HepG2 (cell line): Measurements from ENCODE around the gene TALDO1. TPM values are rescaled to one million over a fixed set of nuclear protein-coding genes. Genes with fewer than 3 reads are reported as not detected.

Experiments used
- ATAC-seq: fragments of 200-7000 bp; cut with Tn5 transposase; 3 replicates; pipeline ENCODE4 v1.9.1; 2020; ENCODE audit warnings: mild to moderate bottlenecking, moderate library complexity
- BruUV-seq: library from RNA; stranded (reverse); fragments of 400-500 nt; replicated peaks from 2 replicates; lab custom pipeline; 2021; lab: Mats Ljungman, UMichigan
- CTCF ChIA-PET: fragments of 300-600 bp; formaldehyde crosslinking; extraction: SDS; loops from one replicate; lab custom pipeline; 2021; ENCODE audit warnings: low total read pairs, inconsistent platforms, low intra/inter-chr PET ratio; lab: Yijun Ruan, JAX
- POLR2A ChIA-PET: fragments of 350-600 bp; sonication (Branson Sonifier 250); formaldehyde crosslinking; loops from one replicate; lab custom pipeline; 2020; ENCODE audit warnings: antibody characterized with exemption, inconsistent platforms; lab: Yijun Ruan, JAX
- DNase-seq: peaks from one replicate; pipeline ENCODE4 v3.0.0-alpha.2; 2015; ENCODE audit warnings: low spot score
- FAIRE-seq: peaks from 3 replicates; lab custom pipeline; 2011; peaks lifted over from hg19 to GRCh38; lab: Jason Lieb, UNC
- H2AFZ ChIP-seq: one replicate; pipeline ENCODE4 v1.6.1; 2011; ENCODE audit warnings: low read length, inconsistent platforms
- H3K27ac ChIP-seq: fragments of 300-600 bp; 3 replicates; pipeline ENCODE4 v1.8.0; 2011; ENCODE audit warnings: mixed run types, mild to moderate bottlenecking, mixed read lengths, low read length, inconsistent platforms; ENCODE audit not compliant: insufficient read depth; ENCODE audit errors: extremely low read length
- H3K27me3 ChIP-seq, 2 experiments: fragments of 200-600 bp in 1 of 2; 2 replicates in 1 of 2; 3 replicates in 1 of 2; pipeline versions ENCODE4 v1.6.0 to v1.8.0; 2011; ENCODE audit warnings: low read length in 2 of 2, mild to moderate bottlenecking in 2 of 2, moderate library complexity in 2 of 2, inconsistent platforms in 1 of 2; ENCODE audit not compliant: insufficient read depth in 2 of 2, control insufficient read depth in 1 of 2
- H3K36me3 ChIP-seq, 2 experiments: fragments of 200-600 bp in 1 of 2; replicated peaks in 1 of 2; 2 replicates in 1 of 2; 3 replicates in 1 of 2; pipeline versions ENCODE4 v1.5.1 to v1.8.0; 2011; ENCODE audit warnings: low read length in 2 of 2, inconsistent platforms in 1 of 2; ENCODE audit not compliant: insufficient read depth in 2 of 2, control insufficient read depth in 1 of 2
- H3K4me1 ChIP-seq: 2 replicates; pipeline ENCODE4 v1.5.1; 2012; ENCODE audit warnings: low read length, inconsistent platforms; ENCODE audit not compliant: insufficient read depth
- H3K4me2 ChIP-seq: 2 replicates; pipeline ENCODE4 v1.6.0; 2011; ENCODE audit warnings: low read depth, low read length, inconsistent platforms
- H3K4me3 ChIP-seq, 3 experiments: fragments of 200-600 bp in 1 of 3; sonication (generic), shearing (Covaris generic) in 1 of 3; replicated peaks in 1 of 3; 2 replicates each; pipeline ENCODE4 v1.5.1; 2011 to 2016; ENCODE audit warnings: low read length in 3 of 3, inconsistent platforms in 2 of 3, low read depth in 2 of 3, mild to moderate bottlenecking in 2 of 3, control low read depth in 1 of 3, mixed read lengths in 1 of 3; ENCODE audit not compliant: insufficient read depth in 1 of 3
- H3K79me2 ChIP-seq: one replicate; pipeline ENCODE4 v1.6.1; 2011; ENCODE audit warnings: low read length, inconsistent platforms; ENCODE audit not compliant: insufficient read depth
- H3K9ac ChIP-seq: 2 replicates; pipeline ENCODE4 v1.6.0; 2011; ENCODE audit warnings: mild to moderate bottlenecking, low read depth, low read length, inconsistent platforms; ENCODE audit not compliant: insufficient read depth
- H3K9me3 ChIP-seq: 2 replicates; pipeline ENCODE4 v1.5.1; 2012; ENCODE audit warnings: mild to moderate bottlenecking, low read length
- H4K20me1 ChIP-seq: 2 replicates; pipeline ENCODE4 v1.6.0; 2011; ENCODE audit warnings: inconsistent platforms, mild to moderate bottlenecking, low read length, moderate library complexity; ENCODE audit not compliant: insufficient read depth
- AGO2 ChIP-seq: fragments of 200-400 bp; formaldehyde crosslinking; optimal IDR thresholded peaks from 2 replicates; pipeline ENCODE3; 2017; ENCODE audit warnings: mild to moderate bottlenecking, low read depth, low read length, moderate library complexity
- FOXO1 ChIP-seq: sonication (generic); formaldehyde crosslinking; IDR thresholded peaks from 2 replicates; pipeline ENCODE4 v1.4.0; 2020; ENCODE audit warnings: missing genetic modification reagents
- HNRNPK ChIP-seq: fragments of 200-400 bp; formaldehyde crosslinking; IDR thresholded peaks from 2 replicates; pipeline ENCODE4 v1.6.1; 2018; ENCODE audit warnings: low read length, low read depth, moderate library complexity, mild to moderate bottlenecking; ENCODE audit not compliant: poor library complexity, severe bottlenecking
- HNRNPL ChIP-seq: fragments of 200-400 bp; formaldehyde crosslinking; IDR thresholded peaks from 2 replicates; pipeline ENCODE4 v1.6.1; 2017; ENCODE audit warnings: mild to moderate bottlenecking, low read depth, low read length
- HOXD1 ChIP-seq: sonication (generic); formaldehyde crosslinking; IDR thresholded peaks from 2 replicates; pipeline ENCODE4 v1.5.0; 2020; ENCODE audit warnings: missing genetic modification reagents
- KDM6A ChIP-seq: IDR thresholded peaks from 2 replicates; pipeline ENCODE4 v1.6.1; 2016; ENCODE audit warnings: low read depth
- MTA1 ChIP-seq: sonication (generic); formaldehyde crosslinking; IDR thresholded peaks from 2 replicates; pipeline ENCODE4 v1.4.0; 2020; ENCODE audit warnings: missing genetic modification reagents, mild to moderate bottlenecking, borderline replicate concordance
- POLR2A ChIP-seq, 2 experiments: IDR thresholded peaks; 2 replicates each; pipeline ENCODE4 v1.6.1; 2011; ENCODE audit warnings: low read depth in 2 of 2, low read length in 2 of 2, mild to moderate bottlenecking in 1 of 2, moderate library complexity in 1 of 2; ENCODE audit not compliant: insufficient read depth in 1 of 2
- RBM22 ChIP-seq: fragments of 200-400 bp; formaldehyde crosslinking; optimal IDR thresholded peaks from 2 replicates; pipeline ENCODE3; 2017; ENCODE audit warnings: mild to moderate bottlenecking, low read length, moderate library complexity
- REXO4 ChIP-seq: sonication (generic); formaldehyde crosslinking; IDR thresholded peaks from 2 replicates; pipeline ENCODE4 v1.8.0; 2022; ENCODE audit warnings: missing genetic modification reagents, mild to moderate bottlenecking, borderline replicate concordance
- RFX3 ChIP-seq: IDR thresholded peaks from 2 replicates; pipeline ENCODE4 v1.6.1; 2016; ENCODE audit warnings: missing biosample characterization, missing genetic modification reagents
- RFXAP ChIP-seq: sonication (generic); formaldehyde crosslinking; IDR thresholded peaks from 2 replicates; pipeline ENCODE4 v1.4.0; 2020; ENCODE audit warnings: missing genetic modification reagents, borderline replicate concordance
- SOX13 ChIP-seq, 3 experiments: fragments of 450-650 bp in 1 of 3; sonication (generic) in 1 of 3; formaldehyde crosslinking in 1 of 3; IDR thresholded peaks in 2 of 3; conservative IDR thresholded peaks in 1 of 3; 2 replicates each; pipeline versions ENCODE4 v1.5.0 to v1.6.1; 2016 to 2020; ENCODE audit warnings: antibody characterized with exemption in 1 of 3, mild to moderate bottlenecking in 1 of 3, missing compliant biosample characterization in 1 of 3, missing genetic modification reagents in 1 of 3, moderate library complexity in 1 of 3
- TAF1 ChIP-seq: sonication (generic); formaldehyde crosslinking; IDR thresholded peaks from 2 replicates; pipeline ENCODE4 v1.4.0; 2020; ENCODE audit warnings: missing genetic modification reagents
- YEATS2 ChIP-seq: sonication (generic); formaldehyde crosslinking; IDR thresholded peaks from 2 replicates; pipeline ENCODE4 v1.4.0; 2020; ENCODE audit warnings: missing genetic modification reagents, borderline replicate concordance
- ZFP36L1 ChIP-seq: sonication (generic); formaldehyde crosslinking; IDR thresholded peaks from 2 replicates; pipeline ENCODE4 v1.8.0; 2022; ENCODE audit warnings: mild to moderate bottlenecking, missing genetic modification reagents, moderate library complexity
- ZNF138 ChIP-seq: sonication (generic); formaldehyde crosslinking; IDR thresholded peaks from 2 replicates; pipeline ENCODE4 v1.5.0; 2020; ENCODE audit warnings: mild to moderate bottlenecking, low read depth, missing genetic modification reagents
- ZNF20 ChIP-seq: sonication (generic); formaldehyde crosslinking; IDR thresholded peaks from 2 replicates; pipeline ENCODE4 v1.4.0; 2020; ENCODE audit warnings: mild to moderate bottlenecking, moderate library complexity, missing genetic modification reagents
- ZNF225 ChIP-seq: sonication (generic); formaldehyde crosslinking; IDR thresholded peaks from 2 replicates; pipeline ENCODE4 v1.4.0; 2020; ENCODE audit warnings: mild to moderate bottlenecking, missing genetic modification reagents
- ZNF280B ChIP-seq: sonication (generic); formaldehyde crosslinking; IDR thresholded peaks from 2 replicates; pipeline ENCODE4 v1.5.0; 2020; ENCODE audit warnings: missing genetic modification reagents, mild to moderate bottlenecking, borderline replicate concordance
- ZNF343 ChIP-seq: sonication (generic); formaldehyde crosslinking; IDR thresholded peaks from 2 replicates; pipeline ENCODE4 v1.4.0; 2020; ENCODE audit warnings: mild to moderate bottlenecking, missing genetic modification reagents
- ZNF430 ChIP-seq: sonication (generic); formaldehyde crosslinking; IDR thresholded peaks from 2 replicates; pipeline ENCODE4 v1.9.0; 2021; ENCODE audit warnings: mild to moderate bottlenecking, missing genetic modification reagents
- ZNF790 ChIP-seq: sonication (generic); formaldehyde crosslinking; IDR thresholded peaks from 2 replicates; pipeline ENCODE4 v1.8.0; 2022; ENCODE audit warnings: missing genetic modification reagents, mild to moderate bottlenecking, borderline replicate concordance
- WGBS: methylation state at CpG from one replicate; pipeline ENCODE4 v1.1.6; 2017; ENCODE audit warnings: low lambda C conversion rate; 5-methylcytosine and 5-hydroxymethylcytosine counted together
- in situ Hi-C: cut with HindIII; loops from 2 replicates; pipeline ENCODE4 v1.10.0; 2017; ENCODE audit warnings: low pct_unique_long_range_greater_than_20kb; ENCODE audit not compliant: extremely low pct_ligation_motif_present
- intact Hi-C: fragments of 100-400 bp; cut with micrococcal nuclease; formaldehyde crosslinking; loops from one replicate; pipeline ENCODE4 v1.10.0; 2022; ENCODE audit not compliant: unreplicated experiment
- polyA plus RNA-seq, 8 experiments: library from polyadenylated mRNA; depleted of rRNA in 3 of 8; stranded (reverse) in 7 of 8; unstranded in 1 of 8; fragments of >200 nt; fragmentation: Illumina TruSeq in 4 of 8; extraction: Trizol in 4 of 8; gene quantifications; 2 replicates each; pipeline versions ENCODE4 v1.2.1 to v1.2.3, GENCODE V29; 2011 to 2016; ENCODE audit warnings: low read depth in 4 of 8, missing spikeins in 1 of 8, mixed read lengths in 1 of 8; ENCODE audit not compliant: insufficient read depth in 1 of 8
- total RNA-seq, 5 experiments: library from RNA; depleted of rRNA; stranded (reverse); fragments of >200 nt; fragmentation: Illumina TruSeq; extraction: Trizol; gene quantifications; 2 replicates each; pipeline ENCODE4 v1.2.3, GENCODE V29; 2016; ENCODE audit warnings: low read depth in 1 of 5

The TALDO1 gene
- total and polyA plus RNA-seq, 2 of the 13 experiments (the other 11 are each of a cell fraction or from before 2014, with no cell fraction given): 107 to 240 TPM

- POLR2A ChIA-PET: interaction anchor here (0.7 to 12.6 kb wide), 4 partner anchors 15 to 24 kb away, joined by 3 to 203 read pairs (median 12); partner anchors contain the start of genes DEAF1, EPS8L2 and TMEM80
- H3K4me1 ChIP-seq: peaks cover 12% of the 10 kb centered on the region
- peaks cover 25 to 54% of the 10 kb centered on the region in 2 experiments for H3K36me3 ChIP-seq
- in situ Hi-C loops: no loop called here
- no peaks in the 10 kb centered on the region for H3K27me3 ChIP-seq
- DNase-seq: no peak
- H3K79me2 ChIP-seq: peaks cover 14% of the 10 kb centered on the region
- no peaks in the 10 kb centered on the region for H3K9me3 ChIP-seq
- H3K9ac ChIP-seq: no peak overlapping the region
- ATAC-seq: no peak; the same call in 2 of the 3 replicates
- no peak overlapping the region for H2AFZ ChIP-seq
- no TSS peak for BruUV-seq
- H4K20me1 ChIP-seq: peaks cover 12% of the 10 kb centered on the region; the same call in 1 of the 2 replicates
- H3K4me2 ChIP-seq: no peak overlapping the region
- no peak for FAIRE-seq
- H3K4me3 ChIP-seq: no peak overlapping the region
- intact Hi-C loops: no loop called here
- no peak overlapping the region for H3K27ac ChIP-seq
- CTCF ChIA-PET: no interaction called here
- 96% methylated on average over 16 of the region's 35 CpGs for WGBS
- TF ChIP-seq RFX3 (CRISPR knock-in tag): no peak
- TF ChIP-seq ZNF280B (CRISPR knock-in tag): no peak
- TF ChIP-seq ZFP36L1 (CRISPR knock-in tag): no peak
- no peak for TF ChIP-seq ZNF343 (CRISPR knock-in tag)
- no peak for TF ChIP-seq HOXD1 (CRISPR knock-in tag)
- TF ChIP-seq MTA1: no peak
- TF ChIP-seq TAF1: no peak
- peak; percentile 71 for TF ChIP-seq RBM22
- no peak for TF ChIP-seq FOXO1 (CRISPR knock-in tag)
- peak; percentile 82 for TF ChIP-seq AGO2
- no peak for TF ChIP-seq KDM6A (CRISPR knock-in tag)
- TF ChIP-seq YEATS2 (CRISPR knock-in tag): no peak
- TF ChIP-seq ZNF225 (CRISPR knock-in tag): no peak
- peak in 1 of 2 experiments; percentile 28; a peak in 1 of 4 replicates for TF ChIP-seq POLR2A (IDR thresholded peaks at IDR 0.05; ENCODE audit: insufficient read depth in 1 of 2, low read depth in 2 of 2, low read length in 2 of 2)
- TF ChIP-seq ZNF430 (CRISPR knock-in tag): no peak
- TF ChIP-seq REXO4: no peak
- TF ChIP-seq ZNF790 (CRISPR knock-in tag): no peak
- no peak for TF ChIP-seq HNRNPK
- no peak for TF ChIP-seq SOX13 (IDR thresholded peaks at IDR 0.05)
- no peak for TF ChIP-seq SOX13 (CRISPR knock-in tag; conservative IDR thresholded peaks at IDR 0.05 in 1 of 2, IDR thresholded peaks at IDR 0.05 in 1 of 2)
- TF ChIP-seq ZNF138: no peak
- no peak for TF ChIP-seq ZNF20 (CRISPR knock-in tag)
- TF ChIP-seq HNRNPL: peak; percentile 50; the same call in 1 of the 2 replicates
- no peak for TF ChIP-seq RFXAP
Measured at GRCh38 chr11:720017-720641, 27.1 kb upstream of the TALDO1 start.
